NCI-H2227 (cell line): ENCODE results near the gene EHD1.

Experiments used
- DNase-seq: peaks from one replicate; lab custom pipeline; 2025; ENCODE audit not compliant: unreplicated experiment; lab: John Stamatoyannopoulos, UW

Gene EHD1

GRCh38 chr11:64891880-64892279 lies 13.5 kb upstream of the EHD1 start:
- DNase-seq, result no peak

- DNase-seq, result no peak
Measured at GRCh38 chr11:64891215-64891848, 12.9 kb upstream of the EHD1 start.

GRCh38 chr11:64890522-64890939 lies 12.1 kb upstream of the EHD1 start:
- DNase-seq, result no peak

GRCh38 chr11:64888729-64889511 lies 10.5 kb upstream of the EHD1 start:
- DNase-seq, result no peak

GRCh38 chr11:64888406-64888728 lies 9.9 kb upstream of the EHD1 start:
- no peak for DNase-seq

GRCh38 chr11:64887757-64888405 lies 9.5 kb upstream of the EHD1 start:
- DNase-seq, result no peak

GRCh38 chr11:64887234-64887756 lies 8.9 kb upstream of the EHD1 start:
- no peak for DNase-seq

- DNase-seq, result peak; percentile 26
Measured at GRCh38 chr11:64885367-64886286, 7.2 kb upstream of the EHD1 start.

GRCh38 chr11:64884019-64884418 lies 5.6 kb upstream of the EHD1 start:
- no peak for DNase-seq

- no peak for DNase-seq
Measured at GRCh38 chr11:64883575-64883974, 5.2 kb upstream of the EHD1 start.

- DNase-seq, result no peak
Measured at GRCh38 chr11:64882243-64882642, 3.8 kb upstream of the EHD1 start.

GRCh38 chr11:64881476-64881875 lies 3.1 kb upstream of the EHD1 start:
- DNase-seq, result no peak

GRCh38 chr11:64880240-64881001 lies 2.0 kb upstream of the EHD1 start:
- no peak for DNase-seq

- no peak for DNase-seq
Measured at GRCh38 chr11:64879244-64879900, 951 bp upstream of the EHD1 start.

GRCh38 chr11:64878223-64878493 lies 263 bp downstream of the EHD1 start:
- peak; percentile 79 for DNase-seq

- no peak for DNase-seq
Measured at GRCh38 chr11:64877390-64878222, 815 bp downstream of the EHD1 start.

- DNase-seq, result no peak
Measured at GRCh38 chr11:64876835-64877341, 1.5 kb downstream of the EHD1 start.

GRCh38 chr11:64876229-64876750 lies 2.1 kb downstream of the EHD1 start:
- no peak for DNase-seq
